Endothelial cell (in vitro differentiated cells): ENCODE data around the gene GPR42. TPM values are rescaled to one million over a fixed set of nuclear protein-coding genes. Genes with fewer than 3 reads are reported as not detected.
"Not testable (repeated sequence)": the region's sequence is repeated elsewhere in the genome, so short reads cannot be mapped to it uniquely, and the experiment has no call there.

Source experiments
- DNase-seq: peaks from one replicate; pipeline ENCODE4 v3.0.0; 2021; ENCODE audit warnings: low spot score
- H3K27ac Mint-ChIP-seq: one replicate; pipeline ENCODE4 v1.8.0; 2021; ENCODE audit warnings: mixed read lengths, inconsistent platforms; ENCODE audit not compliant: unreplicated experiment
- H3K27me3 Mint-ChIP-seq: one replicate; pipeline ENCODE4 v1.8.0; 2021; ENCODE audit warnings: mild to moderate bottlenecking, moderate library complexity, mixed read lengths, inconsistent platforms; ENCODE audit not compliant: unreplicated experiment
- H3K36me3 Mint-ChIP-seq: one replicate; pipeline ENCODE4 v1.8.0; 2021; ENCODE audit warnings: mild to moderate bottlenecking, low read depth, mixed read lengths, inconsistent platforms; ENCODE audit not compliant: unreplicated experiment
- H3K4me1 Mint-ChIP-seq: one replicate; pipeline ENCODE4 v1.8.0; 2021; ENCODE audit warnings: mild to moderate bottlenecking, mixed read lengths, inconsistent platforms; ENCODE audit not compliant: unreplicated experiment
- H3K4me3 Mint-ChIP-seq: one replicate; pipeline ENCODE4 v1.8.0; 2021; ENCODE audit warnings: mild to moderate bottlenecking, mixed read lengths, inconsistent platforms; ENCODE audit not compliant: unreplicated experiment
- H3K9me3 Mint-ChIP-seq: one replicate; pipeline ENCODE4 v1.8.0; 2021; ENCODE audit warnings: mixed read lengths, inconsistent platforms; ENCODE audit not compliant: unreplicated experiment
- CTCF ChIP-seq: fragments of 200-600 bp; sonication (generic); IDR thresholded peaks from one replicate; pipeline ENCODE4 v1.5.0; 2021; ENCODE audit warnings: antibody characterized with exemption; ENCODE audit not compliant: unreplicated experiment
- total RNA-seq: library from RNA; stranded (reverse); fragmentation: NEBNext Ultra II Directional; extraction: Animal tissue kit (Norgen Biotek cat#: 25700); gene quantifications from one replicate; pipeline ENCODE4 v1.2.1, GENCODE V29; 2021; ENCODE audit not compliant: unreplicated experiment

GPR42 gene
- total RNA-seq, 1 donor from 2014 or later, result not detected

GRCh38 chr19:35375505-35376307, 4.8 kb downstream of the GPR42 start:
- TF ChIP-seq CTCF, result no peak
- H3K27me3 Mint-ChIP-seq, result peaks cover 9% of the 10 kb centered on the region
- H3K27ac Mint-ChIP-seq, result no peak overlapping the region
- no peak for DNase-seq
- no peaks in the 10 kb centered on the region for H3K36me3 Mint-ChIP-seq
- no peaks in the 10 kb centered on the region for H3K9me3 Mint-ChIP-seq
- no peaks in the 10 kb centered on the region for H3K4me1 Mint-ChIP-seq
- no peak overlapping the region for H3K4me3 Mint-ChIP-seq

GRCh38 chr19:35377656-35378055, 6.8 kb downstream of the GPR42 start:
- no peak for TF ChIP-seq CTCF
- peaks cover 9% of the 10 kb centered on the region for H3K27me3 Mint-ChIP-seq
- H3K4me3 Mint-ChIP-seq, result no peak overlapping the region
- H3K9me3 Mint-ChIP-seq, result no peaks in the 10 kb centered on the region
- no peak for DNase-seq
- H3K36me3 Mint-ChIP-seq, result no peaks in the 10 kb centered on the region
- no peaks in the 10 kb centered on the region for H3K4me1 Mint-ChIP-seq
- H3K27ac Mint-ChIP-seq, result no peak overlapping the region

GRCh38 chr19:35378356-35378755, 7.5 kb downstream of the GPR42 start:
- Mint-ChIP-seq H3K36me3 (no peaks in the 10 kb centered on the region), H3K27ac (no peak overlapping the region)

DNA sequence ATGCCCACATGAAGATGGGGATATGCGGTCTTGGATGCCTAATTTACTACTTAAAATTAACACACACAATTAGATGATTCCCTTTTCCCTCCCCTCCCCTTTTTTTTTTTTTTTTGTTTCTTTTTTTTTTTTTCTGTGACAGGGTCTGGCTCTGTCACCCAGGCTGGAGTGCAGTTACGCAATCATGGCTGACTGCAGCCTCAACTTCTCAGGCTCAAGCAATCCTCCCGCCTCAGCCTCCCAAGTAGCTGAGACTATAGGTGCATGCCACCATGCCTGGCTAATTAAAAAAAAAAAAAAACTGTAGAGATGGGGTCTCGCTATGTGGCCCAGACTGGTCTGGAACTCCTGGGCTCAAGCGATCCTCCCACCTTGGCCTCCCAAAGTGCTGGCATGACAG, 8.7 kb downstream of the GPR42 start:
- DNase-seq, H3K4me1 Mint-ChIP-seq, H3K4me3 Mint-ChIP-seq, H3K9me3 Mint-ChIP-seq, H3K36me3 Mint-ChIP-seq, H3K27ac Mint-ChIP-seq, H3K27me3 Mint-ChIP-seq: not testable (repeated sequence)

More at GRCh38 chr19:35378356-35378755, 7.5 kb downstream of the GPR42 start:
- no peak overlapping the region for H3K4me3 Mint-ChIP-seq
- no peak for TF ChIP-seq CTCF
- H3K27me3 Mint-ChIP-seq, result peaks cover 9% of the 10 kb centered on the region
- H3K9me3 Mint-ChIP-seq, result no peaks in the 10 kb centered on the region
- no peaks in the 10 kb centered on the region for H3K4me1 Mint-ChIP-seq
- DNase-seq, result no peak

- H3K36me3 Mint-ChIP-seq, result no peaks in the 10 kb centered on the region
- no peaks in the 10 kb centered on the region for H3K9me3 Mint-ChIP-seq
- no peak for TF ChIP-seq CTCF
- DNase-seq, result no peak
- peaks cover 4% of the 10 kb centered on the region for H3K27me3 Mint-ChIP-seq
- H3K27ac Mint-ChIP-seq, result no peak overlapping the region
- H3K4me1 Mint-ChIP-seq, result no peaks in the 10 kb centered on the region
- H3K4me3 Mint-ChIP-seq, result no peak overlapping the region
These were observed 9.1 kb downstream of the GPR42 start for GRCh38 chr19:35379992-35380391.
